Upper lobe of right lung (tissue), 1 donor: ENCODE data around the gene NUP210. TPM values are rescaled to one million over a fixed set of nuclear protein-coding genes. Genes with fewer than 3 reads are reported as not detected.

Source experiments
- ATAC-seq: fragments of 200-7000 bp; cut with Tn5 transposase; one replicate; pipeline ENCODE4 v1.9.1; 2020; ENCODE audit warnings: mild to moderate bottlenecking, moderate library complexity
- DNase-seq: peaks from one replicate; pipeline ENCODE4 v3.0.0-alpha.2; 2020
- H3K27ac ChIP-seq: fragments of 200-600 bp; one replicate; pipeline ENCODE4 v1.8.0; 2022
- H3K27me3 ChIP-seq: fragments of 200-600 bp; one replicate; pipeline ENCODE4 v1.8.0; 2022; ENCODE audit warnings: mild to moderate bottlenecking
- H3K36me3 ChIP-seq: fragments of 200-600 bp; one replicate; pipeline ENCODE4 v1.8.0; 2022
- H3K4me1 ChIP-seq: fragments of 200-600 bp; one replicate; pipeline ENCODE4 v1.8.0; 2022
- H3K4me3 ChIP-seq: fragments of 200-600 bp; one replicate; pipeline ENCODE4 v1.8.0; 2022; ENCODE audit warnings: mild to moderate bottlenecking
- H3K9me3 ChIP-seq: fragments of 200-600 bp; one replicate; pipeline ENCODE4 v1.8.0; 2022
- CTCF ChIP-seq: fragments of 200-600 bp; IDR thresholded peaks from one replicate; pipeline ENCODE4 v1.8.0; 2022; ENCODE audit warnings: antibody characterized with exemption
- intact Hi-C: fragments of 100-400 bp; cut with DNase I; formaldehyde crosslinking; loops from one replicate; pipeline ENCODE4 v1.11.0; 2022
- total RNA-seq: library from RNA; stranded (reverse); fragmentation: NEBNext Ultra II Directional; extraction: Animal tissue kit (Norgen Biotek cat#: 25700); gene quantifications from one replicate; pipeline ENCODE4 v1.2.1, GENCODE V29; 2021
- donor health status: DM: no; HTN: yes; CAD: no; lungs with severe emphysema.

The NUP210 gene
- total RNA-seq, 1 donor from 2014 or later = 19.8 TPM

DNA sequence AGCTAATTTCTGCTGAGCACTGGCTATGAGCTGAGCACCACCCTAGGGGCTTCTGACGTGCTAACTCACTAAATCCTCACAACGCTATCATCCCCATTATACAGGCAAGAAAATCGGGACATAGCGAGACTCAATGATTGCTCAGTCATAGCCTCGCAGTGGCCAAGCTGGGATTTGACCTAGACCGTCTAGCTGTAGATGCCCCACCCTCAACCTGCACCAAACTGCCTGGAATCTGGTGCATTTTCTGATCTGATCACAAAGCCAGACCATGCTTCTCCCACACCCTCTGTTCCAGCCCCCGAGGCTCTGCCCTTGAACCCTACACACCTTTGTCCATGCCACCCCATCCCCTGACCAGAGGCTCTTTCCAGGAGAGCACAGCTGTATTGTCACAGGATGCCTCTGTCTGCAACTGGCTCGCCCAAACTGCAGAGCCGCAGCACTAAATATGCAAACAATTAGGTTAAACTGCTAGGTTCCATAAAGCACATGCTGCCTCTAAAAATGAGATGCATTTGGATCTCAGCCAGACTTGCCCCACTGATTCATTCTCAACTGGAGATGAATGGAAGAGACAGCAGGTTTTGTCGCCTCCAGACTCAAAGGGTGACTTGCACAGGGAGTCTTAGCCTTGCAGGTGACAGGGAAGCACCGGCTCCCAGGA lies 95.2 kb downstream of the NUP210 start:
- H3K27me3 ChIP-seq = no peaks in the 10 kb centered on the region
- ATAC-seq (no peak), DNase-seq (no peak)
- TF ChIP-seq CTCF = no peak
- no peak overlapping the region for H3K27ac ChIP-seq
- H3K36me3 ChIP-seq = peaks cover 24% of the 10 kb centered on the region
- intact Hi-C loops = no loop called here
- no peaks in the 10 kb centered on the region for H3K4me1 ChIP-seq
- H3K4me3 ChIP-seq = no peak overlapping the region
- no peaks in the 10 kb centered on the region for H3K9me3 ChIP-seq

DNA sequence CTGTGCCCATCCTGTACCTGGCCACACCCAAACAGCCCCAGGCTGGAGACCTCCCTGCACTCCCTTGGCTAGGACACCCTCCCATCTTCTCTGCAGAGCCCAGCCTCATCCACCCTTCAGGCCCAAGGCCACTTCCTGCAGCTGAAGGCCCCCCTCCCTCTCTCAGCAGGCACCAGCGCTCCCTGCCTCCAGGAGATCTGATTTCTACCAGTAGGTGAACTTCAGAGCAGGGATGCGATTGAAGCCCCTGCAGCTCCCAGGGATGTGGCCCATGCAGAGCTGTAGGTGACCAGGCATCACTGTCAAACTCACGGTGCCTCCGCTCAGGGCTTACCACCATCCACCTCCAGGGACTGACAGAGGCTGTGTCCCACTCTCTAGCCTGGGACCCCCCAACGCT lies 96.3 kb downstream of the NUP210 start:
- no peak for TF ChIP-seq CTCF
- peaks cover 35% of the 10 kb centered on the region for H3K36me3 ChIP-seq
- H3K9me3 ChIP-seq = no peaks in the 10 kb centered on the region
- no peaks in the 10 kb centered on the region for H3K27me3 ChIP-seq
- H3K27ac ChIP-seq = no peak overlapping the region
- no peak for ATAC-seq
- no peaks in the 10 kb centered on the region for H3K4me1 ChIP-seq
- no peak for DNase-seq
- intact Hi-C loops = no loop called here
- no peak overlapping the region for H3K4me3 ChIP-seq

GRCh38 chr3:13322324-13322723 lies 97.8 kb downstream of the NUP210 start:
- no peak for TF ChIP-seq CTCF
- intact Hi-C loops = no loop called here
- Histone ChIP-seq H3K4me1 (no peaks in the 10 kb centered on the region), H3K27me3 (no peaks in the 10 kb centered on the region), H3K4me3 (no peak overlapping the region), H3K9me3 (no peaks in the 10 kb centered on the region), H3K27ac (no peak overlapping the region), H3K36me3 (peaks cover 20% of the 10 kb centered on the region)
- ATAC-seq (no peak), DNase-seq (no peak)

- TF ChIP-seq CTCF = no peak
- intact Hi-C loops = no loop called here
- no peak overlapping the region for H3K27ac ChIP-seq
- H3K4me1 ChIP-seq = no peaks in the 10 kb centered on the region
- no peaks in the 10 kb centered on the region for H3K9me3 ChIP-seq
- no peaks in the 10 kb centered on the region for H3K27me3 ChIP-seq
- no peak for ATAC-seq
- DNase-seq = no peak
- H3K36me3 ChIP-seq = peaks cover 22% of the 10 kb centered on the region
- H3K4me3 ChIP-seq = no peak overlapping the region
Measured at GRCh38 chr3:13319564-13320220, 100.4 kb downstream of the NUP210 start.

DNA sequence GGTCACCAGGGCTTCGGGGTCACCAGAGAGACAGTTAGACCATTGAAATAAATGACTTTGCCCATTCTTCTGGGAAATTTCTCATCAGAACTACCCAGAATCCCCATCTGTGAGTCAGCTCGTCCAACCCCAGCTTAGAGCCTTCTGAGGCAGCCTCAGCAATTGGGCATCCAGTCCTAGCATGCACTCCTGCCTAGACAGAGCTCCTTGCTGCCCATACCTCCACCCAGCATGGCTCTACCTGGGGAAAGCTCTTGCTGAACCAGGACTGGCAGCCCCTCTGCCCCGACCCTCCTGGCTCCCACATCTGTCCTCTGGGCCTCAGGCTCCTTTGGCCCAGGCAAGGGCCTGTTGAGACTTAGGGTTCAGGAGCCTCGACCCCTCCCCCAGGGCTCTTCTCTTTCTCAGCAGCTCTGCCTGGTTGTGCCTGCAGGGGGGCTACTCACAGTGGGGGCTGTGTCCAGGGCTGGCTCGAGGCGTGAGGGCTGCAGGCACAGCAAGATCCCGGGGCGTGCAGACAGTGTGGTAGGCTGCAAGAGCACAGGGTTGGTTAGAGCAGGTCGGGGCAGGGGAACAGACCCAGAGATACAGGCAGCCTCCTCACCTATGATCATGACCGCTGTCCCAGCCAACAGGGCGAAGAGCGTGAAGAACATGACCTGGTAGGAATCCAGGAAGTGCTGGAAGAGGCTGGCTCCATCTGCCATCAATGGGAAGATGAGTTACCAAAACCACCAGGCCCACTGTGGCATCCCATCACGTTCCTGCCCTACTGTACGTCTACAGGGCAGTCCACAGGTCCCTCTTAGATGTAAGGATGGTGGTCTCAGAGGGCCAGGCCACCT lies 101.3 kb downstream of the NUP210 start:
- H3K4me1 ChIP-seq = no peaks in the 10 kb centered on the region
- H3K9me3 ChIP-seq = no peaks in the 10 kb centered on the region
- no peak for DNase-seq
- TF ChIP-seq CTCF = no peak
- no peaks in the 10 kb centered on the region for H3K27me3 ChIP-seq
- H3K4me3 ChIP-seq = no peak overlapping the region
- no peak overlapping the region for H3K27ac ChIP-seq
- ATAC-seq = no peak
- intact Hi-C loops = no loop called here
- H3K36me3 ChIP-seq = peaks cover 22% of the 10 kb centered on the region
